ENCODE measurements around the gene RALGAPA2.

The RALGAPA2 gene

GRCh38 chr20:20405623-20406022 is 306.8 kb downstream of the RALGAPA2 start:
- TF ChIP-seq MAX (IDR thresholded peaks at IDR 0.05; ENCODE audit: low read depth, low read length) (no peak), POLR2A (IDR thresholded peaks at IDR 0.05; ENCODE audit: extremely low read depth, insufficient read length) (no peak), MYC (IDR thresholded peaks at IDR 0.05; ENCODE audit: low read depth, low read length) (no peak), CTCF (IDR thresholded peaks at IDR 0.05; ENCODE audit: low read depth, low read length) (no peak)
- no peak overlapping the region for H3K4me3 ChIP-seq (ENCODE audit: low read depth, low read length)
- DNase-seq (ENCODE audit: low read depth), result no peak

- H3K4me3 ChIP-seq (ENCODE audit: low read depth, low read length), result no peak overlapping the region
- no peak for TF ChIP-seq CTCF (IDR thresholded peaks at IDR 0.05; ENCODE audit: low read depth, low read length)
- no peak for TF ChIP-seq MAX (IDR thresholded peaks at IDR 0.05; ENCODE audit: low read depth, low read length)
- TF ChIP-seq MYC (IDR thresholded peaks at IDR 0.05; ENCODE audit: low read depth, low read length), result no peak
- no peak for TF ChIP-seq POLR2A (IDR thresholded peaks at IDR 0.05; ENCODE audit: extremely low read depth, insufficient read length)
- no peak for DNase-seq (ENCODE audit: low read depth)
Observed at GRCh38 chr20:20404633-20405032, 307.8 kb downstream of the RALGAPA2 start.

- TF ChIP-seq MYC (IDR thresholded peaks at IDR 0.05; ENCODE audit: low read depth, low read length) (no peak), MAX (IDR thresholded peaks at IDR 0.05; ENCODE audit: low read depth, low read length) (no peak), CTCF (IDR thresholded peaks at IDR 0.05; ENCODE audit: low read depth, low read length) (no peak), POLR2A (IDR thresholded peaks at IDR 0.05; ENCODE audit: extremely low read depth, insufficient read length) (no peak)
- no peak overlapping the region for H3K4me3 ChIP-seq (ENCODE audit: low read depth, low read length)
- no peak for DNase-seq (ENCODE audit: low read depth)
Observed at GRCh38 chr20:20401991-20402390, 310.5 kb downstream of the RALGAPA2 start.

- no peak for DNase-seq (ENCODE audit: low read depth)
- no peak overlapping the region for H3K4me3 ChIP-seq (ENCODE audit: low read depth, low read length)
- no peak for TF ChIP-seq CTCF (IDR thresholded peaks at IDR 0.05; ENCODE audit: low read depth, low read length)
- no peak for TF ChIP-seq POLR2A (IDR thresholded peaks at IDR 0.05; ENCODE audit: extremely low read depth, insufficient read length)
- TF ChIP-seq MYC (IDR thresholded peaks at IDR 0.05; ENCODE audit: low read depth, low read length), result no peak
- TF ChIP-seq MAX (IDR thresholded peaks at IDR 0.05; ENCODE audit: low read depth, low read length), result no peak
Observed at GRCh38 chr20:20399531-20400500, 312.6 kb downstream of the RALGAPA2 start.

- no peak for DNase-seq (ENCODE audit: low read depth)
Observed at GRCh38 chr20:20398123-20398522, 314.3 kb downstream of the RALGAPA2 start.

More at GRCh38 chr20:20398123-20398522, 314.3 kb downstream of the RALGAPA2 start:
- no peak for TF ChIP-seq CTCF (IDR thresholded peaks at IDR 0.05; ENCODE audit: low read depth, low read length)
- TF ChIP-seq POLR2A (IDR thresholded peaks at IDR 0.05; ENCODE audit: extremely low read depth, insufficient read length), result no peak
- no peak for TF ChIP-seq MAX (IDR thresholded peaks at IDR 0.05; ENCODE audit: low read depth, low read length)
- TF ChIP-seq MYC (IDR thresholded peaks at IDR 0.05; ENCODE audit: low read depth, low read length), result no peak
- no peak overlapping the region for H3K4me3 ChIP-seq (ENCODE audit: low read depth, low read length)
